Peyer's patch (tissue), 4 donors: Measurements from ENCODE around the gene ABHD17A.

ENCODE experiments used
- POLR2A ChIP-seq, 2 donors: fragments of 450-650 bp; IDR thresholded peaks; one replicate each; pipeline ENCODE4 v1.5.1; 2017; ENCODE audit warnings: antibody characterized with exemption in 2 of 2, mild to moderate bottlenecking in 2 of 2, moderate library complexity in 2 of 2
- TF ChIP-seq, protein P1 (sequence below), 6 experiments: fragments of 450-650 bp in 4 of 6; fragments of 200-600 bp in 2 of 6; sonication (generic) in 1 of 6; IDR thresholded peaks; one replicate each; pipeline ENCODE4 v1.5.1; 2017 to 2019; ENCODE audit warnings: antibody characterized with exemption in 6 of 6, mild to moderate bottlenecking in 3 of 6, moderate library complexity in 1 of 6

DNA sequence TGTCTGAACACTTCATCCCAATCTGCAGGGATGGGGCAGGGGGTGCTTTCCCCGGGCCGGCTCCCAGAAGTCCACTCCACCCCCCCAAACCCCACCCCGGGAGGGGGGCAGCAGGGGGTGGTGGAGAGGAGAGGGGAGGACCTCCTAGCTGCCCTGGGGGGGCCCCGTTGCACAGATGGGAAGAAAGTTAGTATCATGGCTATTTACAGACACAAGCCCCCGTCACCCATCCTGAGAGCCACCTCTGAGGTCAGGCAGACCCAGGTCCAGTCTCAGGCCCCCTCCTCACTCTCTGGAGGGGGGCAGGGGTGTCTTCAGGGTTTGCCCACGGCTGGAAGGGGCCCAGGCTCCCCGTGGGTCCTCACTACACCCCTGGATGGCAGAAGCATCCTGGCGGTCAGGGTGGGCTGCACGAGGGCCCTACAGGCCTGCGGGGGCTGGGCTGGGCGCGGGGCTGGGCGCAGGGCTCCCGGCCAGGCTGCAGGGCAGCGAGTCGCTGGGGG, 31.2 kb downstream of the ABHD17A start:
- TF ChIP-seq, protein P1, sequence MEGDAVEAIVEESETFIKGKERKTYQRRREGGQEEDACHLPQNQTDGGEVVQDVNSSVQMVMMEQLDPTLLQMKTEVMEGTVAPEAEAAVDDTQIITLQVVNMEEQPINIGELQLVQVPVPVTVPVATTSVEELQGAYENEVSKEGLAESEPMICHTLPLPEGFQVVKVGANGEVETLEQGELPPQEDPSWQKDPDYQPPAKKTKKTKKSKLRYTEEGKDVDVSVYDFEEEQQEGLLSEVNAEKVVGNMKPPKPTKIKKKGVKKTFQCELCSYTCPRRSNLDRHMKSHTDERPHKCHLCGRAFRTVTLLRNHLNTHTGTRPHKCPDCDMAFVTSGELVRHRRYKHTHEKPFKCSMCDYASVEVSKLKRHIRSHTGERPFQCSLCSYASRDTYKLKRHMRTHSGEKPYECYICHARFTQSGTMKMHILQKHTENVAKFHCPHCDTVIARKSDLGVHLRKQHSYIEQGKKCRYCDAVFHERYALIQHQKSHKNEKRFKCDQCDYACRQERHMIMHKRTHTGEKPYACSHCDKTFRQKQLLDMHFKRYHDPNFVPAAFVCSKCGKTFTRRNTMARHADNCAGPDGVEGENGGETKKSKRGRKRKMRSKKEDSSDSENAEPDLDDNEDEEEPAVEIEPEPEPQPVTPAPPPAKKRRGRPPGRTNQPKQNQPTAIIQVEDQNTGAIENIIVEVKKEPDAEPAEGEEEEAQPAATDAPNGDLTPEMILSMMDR (IDR thresholded peaks at IDR 0.05) = no peak
- no peak for TF ChIP-seq POLR2A (IDR thresholded peaks at IDR 0.05)
